Activated CD8-positive, alpha-beta memory T cell treated with anti-CD3 and anti-CD28 coated beads, Interleukin-2, amount 10 ng/mL, durations not matched to agents 7 days and 5 days (primary cell): ENCODE measurements around the gene WSCD2. TPM values are rescaled to one million over a fixed set of nuclear protein-coding genes. Genes with fewer than 3 reads are reported as not detected.

ENCODE experiments used
- ATAC-seq: fragments of 150-1000 bp; cut with Tn5 transposase; one replicate; pipeline ENCODE4 v1.10.0; 2021; ENCODE audit warnings: moderate library complexity
- CTCF ChIA-PET: fragments of 350-600 bp; sonication (Branson Sonifier 250); formaldehyde crosslinking; loops from one replicate; lab custom pipeline; 2021; ENCODE audit warnings: antibody characterized with exemption; lab: Charles Lee
- DNase-seq: peaks from one replicate; pipeline ENCODE4 v3.0.0-alpha.2; 2020
- H3K27ac Mint-ChIP-seq: one replicate; pipeline ENCODE4 v1.8.0; 2021; ENCODE audit warnings: mild to moderate bottlenecking, mixed read lengths
- H3K27me3 Mint-ChIP-seq: one replicate; pipeline ENCODE4 v1.8.0; 2021; ENCODE audit warnings: mixed read lengths
- H3K36me3 Mint-ChIP-seq: one replicate; pipeline ENCODE4 v1.8.0; 2021; ENCODE audit warnings: mild to moderate bottlenecking, mixed read lengths
- H3K4me1 Mint-ChIP-seq: one replicate; pipeline ENCODE4 v1.8.0; 2021; ENCODE audit warnings: mixed read lengths
- H3K4me3 Mint-ChIP-seq: one replicate; pipeline ENCODE4 v1.8.0; 2021; ENCODE audit warnings: mild to moderate bottlenecking, moderate library complexity, mixed read lengths
- H3K9me3 Mint-ChIP-seq: one replicate; pipeline ENCODE4 v1.8.0; 2022; ENCODE audit warnings: low read depth, mixed read lengths
- total RNA-seq, 2 experiments: library from RNA; stranded (reverse); gene quantifications; one replicate each; pipeline ENCODE4 v1.2.3, GENCODE V29; 2021

Gene WSCD2
- total RNA-seq, 2 experiments from 2014 or later, result not detected

DNA sequence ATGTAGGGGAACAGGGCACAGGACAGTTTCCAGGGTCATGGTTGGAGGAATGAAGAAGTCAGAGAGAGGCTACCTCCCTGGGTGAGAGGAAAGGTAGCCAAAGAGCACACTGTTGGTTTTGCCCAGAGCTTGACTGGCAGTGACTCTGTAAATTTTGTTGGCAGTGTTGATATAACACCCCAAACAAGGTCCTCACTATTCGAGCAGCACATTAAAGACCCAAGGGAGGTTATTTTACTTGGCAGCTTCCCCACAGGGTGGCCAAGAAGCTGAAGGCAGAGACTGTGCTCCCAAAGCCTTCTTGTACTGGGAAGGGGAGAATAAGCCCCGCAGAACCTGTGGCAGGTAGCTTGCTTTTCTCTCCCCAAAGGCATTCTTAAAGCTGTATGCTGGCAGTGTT, 40.6 kb downstream of the WSCD2 start:
- Mint-ChIP-seq H3K4me3 (no peak overlapping the region), H3K27ac (no peak overlapping the region), H3K9me3 (no peaks in the 10 kb centered on the region), H3K27me3 (peaks cover 13% of the 10 kb centered on the region), H3K36me3 (no peaks in the 10 kb centered on the region), H3K4me1 (no peaks in the 10 kb centered on the region)
- CTCF ChIA-PET, result interaction anchor here (0.9 kb wide), 1 partner anchor 45 kb away, joined by 3 read pairs; no protein-coding TSS in a partner anchor
- ATAC-seq (no peak), DNase-seq (no peak)

- CTCF ChIA-PET, result no interaction called here
- Mint-ChIP-seq H3K9me3 (no peaks in the 10 kb centered on the region), H3K36me3 (no peaks in the 10 kb centered on the region), H3K4me3 (no peak overlapping the region), H3K4me1 (no peaks in the 10 kb centered on the region), H3K27ac (no peak overlapping the region), H3K27me3 (peaks cover 12% of the 10 kb centered on the region)
- no peak for ATAC-seq
- no peak for DNase-seq
Observed at GRCh38 chr12:108170164-108170563, 41.1 kb downstream of the WSCD2 start.

GRCh38 chr12:108172033-108172432, 42.9 kb downstream of the WSCD2 start:
- H3K36me3 Mint-ChIP-seq, result no peaks in the 10 kb centered on the region
- no peaks in the 10 kb centered on the region for H3K4me1 Mint-ChIP-seq
- no peak overlapping the region for H3K4me3 Mint-ChIP-seq
- ATAC-seq (no peak), DNase-seq (no peak)
- peaks cover 12% of the 10 kb centered on the region for H3K27me3 Mint-ChIP-seq
- CTCF ChIA-PET, result no interaction called here
- no peaks in the 10 kb centered on the region for H3K9me3 Mint-ChIP-seq
- no peak overlapping the region for H3K27ac Mint-ChIP-seq

DNA sequence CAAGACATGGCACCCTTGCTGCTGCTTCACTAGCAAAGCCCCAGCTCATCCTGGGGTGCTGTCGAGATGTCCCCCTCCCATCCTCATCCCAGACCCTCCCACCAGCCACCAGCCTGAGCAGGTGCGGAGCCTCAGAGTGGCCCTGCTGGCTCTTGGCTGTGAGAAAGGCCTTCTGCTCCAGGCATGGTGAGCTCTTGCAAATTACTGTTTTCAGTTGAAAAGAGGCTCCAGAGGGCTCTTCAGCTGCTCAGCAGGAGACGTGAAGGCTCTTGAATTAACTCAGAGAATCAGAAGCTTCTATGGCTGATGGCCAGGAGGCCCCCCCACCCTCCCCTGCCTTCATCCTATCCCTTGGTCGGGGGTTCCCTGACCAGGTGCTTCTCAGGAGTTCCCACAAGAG, 44.1 kb downstream of the WSCD2 start:
- no peak overlapping the region for H3K4me3 Mint-ChIP-seq
- H3K4me1 Mint-ChIP-seq, result no peaks in the 10 kb centered on the region
- H3K9me3 Mint-ChIP-seq, result no peaks in the 10 kb centered on the region
- no peak overlapping the region for H3K27ac Mint-ChIP-seq
- ATAC-seq (no peak), DNase-seq (no peak)
- CTCF ChIA-PET, result interaction anchor here (0.9 kb wide), 1 partner anchor 21 kb away, joined by 4 read pairs; no protein-coding TSS in a partner anchor
- H3K36me3 Mint-ChIP-seq, result no peaks in the 10 kb centered on the region
- peaks cover 10% of the 10 kb centered on the region for H3K27me3 Mint-ChIP-seq

GRCh38 chr12:108173892-108174291, 44.8 kb downstream of the WSCD2 start:
- DNase-seq, result no peak
- H3K36me3 Mint-ChIP-seq, result no peaks in the 10 kb centered on the region
- H3K4me1 Mint-ChIP-seq, result no peaks in the 10 kb centered on the region
- H3K4me3 Mint-ChIP-seq, result no peak overlapping the region
- H3K27me3 Mint-ChIP-seq, result peaks cover 10% of the 10 kb centered on the region
- CTCF ChIA-PET, result no interaction called here
- ATAC-seq, result no peak
- H3K9me3 Mint-ChIP-seq, result no peaks in the 10 kb centered on the region
- H3K27ac Mint-ChIP-seq, result no peak overlapping the region

DNA sequence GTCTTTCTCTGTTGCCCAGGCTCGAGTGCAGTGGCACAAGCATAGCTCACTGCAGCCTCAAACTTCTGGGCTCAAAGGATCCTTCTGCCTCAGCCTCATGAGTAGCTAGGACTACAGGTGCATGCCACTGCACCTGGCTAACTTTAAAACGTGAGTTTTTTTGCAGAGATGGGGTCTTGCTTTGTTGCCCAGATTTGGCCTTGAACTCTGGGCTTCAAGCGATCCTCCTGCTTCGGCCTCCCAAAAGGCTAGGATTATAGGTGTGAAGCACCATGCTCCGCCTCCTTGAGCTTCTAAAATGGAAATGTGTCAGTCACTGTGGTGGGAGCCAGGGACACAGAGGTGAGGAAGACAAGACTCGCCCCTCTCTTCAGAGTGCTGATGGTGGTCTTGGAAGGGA, 45.6 kb downstream of the WSCD2 start:
- DNase-seq (no peak), ATAC-seq (no peak)
- CTCF ChIA-PET, result no interaction called here
- Mint-ChIP-seq H3K4me1 (no peaks in the 10 kb centered on the region), H3K4me3 (no peak overlapping the region), H3K36me3 (no peaks in the 10 kb centered on the region), H3K27me3 (peaks cover 10% of the 10 kb centered on the region), H3K27ac (no peak overlapping the region), H3K9me3 (no peaks in the 10 kb centered on the region)

DNA sequence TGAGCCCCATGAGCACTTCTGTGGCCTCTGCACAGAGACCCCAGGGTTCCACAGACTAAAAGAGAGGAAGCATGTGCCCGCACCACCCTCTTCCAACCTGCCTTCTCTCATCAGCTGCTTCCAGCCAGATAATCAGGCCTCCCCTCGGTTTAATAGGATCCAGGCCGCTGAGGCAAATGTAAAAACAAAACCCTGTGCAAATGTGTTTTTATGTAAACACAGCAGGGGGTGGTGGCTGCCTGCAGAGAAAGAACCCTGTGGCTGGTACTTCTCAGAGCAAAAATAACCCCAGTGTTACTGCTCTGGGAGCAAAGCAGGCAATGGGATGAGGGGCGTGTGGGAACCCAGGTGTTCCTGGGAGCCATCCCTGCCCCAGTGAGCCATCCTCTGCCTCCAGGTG, 46.2 kb downstream of the WSCD2 start:
- CTCF ChIA-PET, result no interaction called here

GRCh38 chr12:108176292-108176691, 47.2 kb downstream of the WSCD2 start:
- H3K36me3 Mint-ChIP-seq, result no peaks in the 10 kb centered on the region
- H3K4me1 Mint-ChIP-seq, result no peaks in the 10 kb centered on the region
- no peak overlapping the region for H3K27ac Mint-ChIP-seq
- peaks cover 5% of the 10 kb centered on the region for H3K27me3 Mint-ChIP-seq
- H3K9me3 Mint-ChIP-seq, result no peaks in the 10 kb centered on the region
- CTCF ChIA-PET, result no interaction called here
- ATAC-seq (no peak), DNase-seq (no peak)
- no peak overlapping the region for H3K4me3 Mint-ChIP-seq

More for the DNA sequence above, 46.2 kb downstream of the WSCD2 start:
- Mint-ChIP-seq H3K4me1 (no peaks in the 10 kb centered on the region), H3K36me3 (no peaks in the 10 kb centered on the region), H3K27ac (no peak overlapping the region), H3K9me3 (no peaks in the 10 kb centered on the region), H3K4me3 (no peak overlapping the region), H3K27me3 (peaks cover 6% of the 10 kb centered on the region)
- DNase-seq (no peak), ATAC-seq (no peak)

GRCh38 chr12:108177131-108177530, 48.0 kb downstream of the WSCD2 start:
- DNase-seq (no peak), ATAC-seq (no peak)
- Mint-ChIP-seq H3K4me1 (no peaks in the 10 kb centered on the region), H3K36me3 (no peaks in the 10 kb centered on the region), H3K9me3 (no peaks in the 10 kb centered on the region), H3K27ac (no peak overlapping the region), H3K4me3 (no peak overlapping the region), H3K27me3 (peaks cover 6% of the 10 kb centered on the region)
- CTCF ChIA-PET, result no interaction called here

DNA sequence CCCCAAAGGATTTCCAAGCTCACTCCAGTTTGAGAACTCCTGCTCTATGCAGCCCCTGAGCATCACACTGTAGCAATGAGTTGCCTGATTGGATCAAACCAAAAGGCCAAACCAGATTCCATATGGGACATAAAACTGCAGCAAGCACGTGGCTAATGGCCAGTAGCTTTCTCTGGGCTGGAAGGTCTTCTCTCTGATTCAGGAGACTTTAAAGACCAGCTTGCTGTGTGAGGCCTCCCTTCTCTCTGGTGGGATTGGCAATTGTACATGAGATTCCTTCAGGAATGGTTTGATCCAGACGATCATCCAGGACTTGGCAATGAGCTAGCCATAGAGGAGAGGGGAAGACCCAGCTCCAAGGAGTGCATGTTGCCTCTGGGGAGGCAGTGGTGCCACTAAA, 50.2 kb downstream of the WSCD2 start:
- CTCF ChIA-PET, result interaction anchor here (0.9 kb wide), 1 partner anchor 15 kb away, joined by 3 read pairs; no protein-coding TSS in a partner anchor
- H3K27ac Mint-ChIP-seq, result no peak overlapping the region
- H3K27me3 Mint-ChIP-seq, result peaks cover 6% of the 10 kb centered on the region
- H3K4me3 Mint-ChIP-seq, result no peak overlapping the region
- no peaks in the 10 kb centered on the region for H3K36me3 Mint-ChIP-seq
- no peaks in the 10 kb centered on the region for H3K4me1 Mint-ChIP-seq
- ATAC-seq (no peak), DNase-seq (no peak)
- no peaks in the 10 kb centered on the region for H3K9me3 Mint-ChIP-seq

GRCh38 chr12:108180255-108181094, 51.4 kb downstream of the WSCD2 start:
- H3K9me3 Mint-ChIP-seq, result no peaks in the 10 kb centered on the region
- no peak overlapping the region for H3K27ac Mint-ChIP-seq
- DNase-seq (no peak), ATAC-seq (no peak)
- H3K4me1 Mint-ChIP-seq, result no peaks in the 10 kb centered on the region
- H3K27me3 Mint-ChIP-seq, result peaks cover 8% of the 10 kb centered on the region
- H3K4me3 Mint-ChIP-seq, result no peak overlapping the region
- CTCF ChIA-PET, result interaction anchor here (0.9 to 1.2 kb wide), 2 partner anchors 14 to 269 kb away, joined by 3 to 4 read pairs; no protein-coding TSS in a partner anchor
- H3K36me3 Mint-ChIP-seq, result no peaks in the 10 kb centered on the region

- H3K27me3 Mint-ChIP-seq, result peaks cover 10% of the 10 kb centered on the region
- no peaks in the 10 kb centered on the region for H3K4me1 Mint-ChIP-seq
- H3K4me3 Mint-ChIP-seq, result no peak overlapping the region
- no peak for DNase-seq
- no peak overlapping the region for H3K27ac Mint-ChIP-seq
- CTCF ChIA-PET, result no interaction called here
- H3K9me3 Mint-ChIP-seq, result no peaks in the 10 kb centered on the region
- no peak for ATAC-seq
- H3K36me3 Mint-ChIP-seq, result no peaks in the 10 kb centered on the region
Observed at GRCh38 chr12:108181095-108181454, 52.0 kb downstream of the WSCD2 start.

DNA sequence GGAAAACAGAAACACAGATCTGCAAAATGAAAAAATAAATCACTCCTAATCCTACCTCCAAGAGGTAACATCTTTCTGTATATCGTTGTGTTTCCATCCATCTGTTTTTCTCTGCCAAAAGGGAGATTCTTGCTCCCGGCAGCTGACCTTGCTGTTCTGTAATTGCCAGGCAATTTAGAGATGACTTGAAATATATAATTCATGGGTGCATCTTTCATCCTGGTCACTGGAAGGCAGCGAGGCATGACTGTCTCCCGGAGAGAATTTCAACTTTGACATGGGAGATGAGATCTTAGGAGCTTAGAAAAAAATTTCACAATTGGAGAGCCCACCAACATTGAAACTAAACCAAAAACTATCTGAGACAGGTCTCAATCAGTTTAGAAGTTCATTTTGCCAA, 53.0 kb downstream of the WSCD2 start:
- Mint-ChIP-seq H3K36me3 (no peaks in the 10 kb centered on the region), H3K9me3 (no peaks in the 10 kb centered on the region), H3K27me3 (peaks cover 10% of the 10 kb centered on the region), H3K27ac (no peak overlapping the region), H3K4me3 (no peak overlapping the region), H3K4me1 (no peaks in the 10 kb centered on the region)
- CTCF ChIA-PET, result no interaction called here
- DNase-seq (no peak), ATAC-seq (no peak)

GRCh38 chr12:108185002-108185401, 55.9 kb downstream of the WSCD2 start:
- CTCF ChIA-PET, result no interaction called here

More at GRCh38 chr12:108185002-108185401, 55.9 kb downstream of the WSCD2 start:
- Mint-ChIP-seq H3K9me3 (no peaks in the 10 kb centered on the region), H3K27me3 (peaks cover 10% of the 10 kb centered on the region), H3K27ac (no peak overlapping the region), H3K4me1 (no peaks in the 10 kb centered on the region), H3K36me3 (no peaks in the 10 kb centered on the region), H3K4me3 (no peak overlapping the region)
- ATAC-seq, result no peak
- DNase-seq, result no peak
